B cell (primary cell): ENCODE results near the gene ANGPT4. TPM values are rescaled to one million over a fixed set of nuclear protein-coding genes. Genes with fewer than 3 reads are reported as not detected.

Source experiments
- ATAC-seq: fragments of 200-7000 bp; cut with Tn5 transposase; one replicate; pipeline ENCODE4 v1.10.0; 2021; ENCODE audit warnings: low read depth, mild to moderate bottlenecking, moderate number of reproducible peaks, moderate library complexity
- CTCF ChIA-PET: fragments of 350-600 bp; sonication (Branson Sonifier 250); formaldehyde crosslinking; loops from one replicate; lab custom pipeline; 2021; ENCODE audit warnings: antibody characterized with exemption, inconsistent platforms; lab: Charles Lee
- POLR2A ChIA-PET: fragments of 350-600 bp; sonication (Branson Sonifier 250); formaldehyde crosslinking; loops from one replicate; lab custom pipeline; 2021; ENCODE audit warnings: antibody characterized with exemption; lab: Charles Lee
- DNase-seq: peaks from one replicate; pipeline ENCODE4 v3.0.0; 2013
- H2AFZ ChIP-seq: 2 replicates; pipeline ENCODE4 v1.6.1; 2012; ENCODE audit warnings: mild to moderate bottlenecking, low read depth, low read length; ENCODE audit not compliant: insufficient read depth, poor library complexity, severe bottlenecking
- H3K27ac ChIP-seq, 2 donors: 1 replicate in 1 of 2; 2 replicates in 1 of 2; pipeline ENCODE4 v1.5.1; 2012 to 2013; ENCODE audit warnings: low read length in 2 of 2, mild to moderate bottlenecking in 2 of 2, moderate library complexity in 1 of 2
- H3K27me3 ChIP-seq, 4 experiments: fragments of 200-600 bp in 1 of 4; sonication (generic) in 1 of 4; replicated peaks in 1 of 4; 1 replicate in 2 of 4; 2 replicates in 2 of 4; pipeline versions ENCODE4 v1.6.1 to v1.7.0; 2013 to 2016; ENCODE audit warnings: low read length in 3 of 4, mild to moderate bottlenecking in 2 of 4, mixed read lengths in 1 of 4, moderate library complexity in 1 of 4; ENCODE audit not compliant: insufficient read depth in 4 of 4, control insufficient read depth in 3 of 4; ENCODE audit errors: control extremely low read depth in 1 of 4
- H3K36me3 ChIP-seq, 2 experiments: replicated peaks in 1 of 2; 1 replicate in 1 of 2; 2 replicates in 1 of 2; pipeline versions ENCODE4 v1.6.1 to v1.7.1; 2013; ENCODE audit warnings: low read length in 1 of 2; ENCODE audit not compliant: insufficient read depth in 2 of 2, control insufficient read depth in 1 of 2; ENCODE audit errors: control extremely low read depth in 1 of 2, extremely low read depth in 1 of 2
- H3K4me1 ChIP-seq, 2 donors: fragments of 200-600 bp in 1 of 2; sonication (generic) in 1 of 2; 1 replicate in 1 of 2; 2 replicates in 1 of 2; pipeline versions ENCODE4 v1.5.1 to v1.6.1; 2013 to 2017; ENCODE audit warnings: low read length in 2 of 2; ENCODE audit not compliant: control insufficient read depth in 2 of 2, insufficient read depth in 2 of 2
- H3K4me2 ChIP-seq: replicated peaks from 2 replicates; pipeline ENCODE3; 2012; ENCODE audit warnings: mild to moderate bottlenecking, low read depth, low read length; ENCODE audit not compliant: poor library complexity, severe bottlenecking
- H3K4me3 ChIP-seq, 5 experiments: fragments of 200-600 bp in 1 of 5; sonication (generic) in 1 of 5; 1 replicate in 3 of 5; 2 replicates in 2 of 5; pipeline versions ENCODE4 v1.5.1 to v1.7.0; 2011 to 2016; ENCODE audit warnings: low read length in 4 of 5, mild to moderate bottlenecking in 4 of 5, low read depth in 2 of 5, control low read depth in 1 of 5, moderate library complexity in 1 of 5; ENCODE audit not compliant: insufficient read depth in 1 of 5; ENCODE audit errors: control extremely low read depth in 1 of 5, extremely low read depth in 1 of 5
- H3K79me2 ChIP-seq: fragments of 200-600 bp; sonication (generic); one replicate; pipeline ENCODE4 v1.6.0; 2016; ENCODE audit warnings: low read length; ENCODE audit not compliant: control insufficient read depth, insufficient read depth
- H3K9ac ChIP-seq: fragments of 200-600 bp; sonication (generic); 2 replicates; pipeline ENCODE4 v1.6.1; 2017; ENCODE audit warnings: mild to moderate bottlenecking, low read length, moderate library complexity
- H3K9me3 ChIP-seq, 3 donors: one replicate each; pipeline versions ENCODE4 v1.6.1 to v1.7.1; 2013; ENCODE audit warnings: low read length in 2 of 3; ENCODE audit not compliant: control insufficient read depth in 2 of 3, insufficient read depth in 1 of 3; ENCODE audit errors: control extremely low read depth in 1 of 3
- H4K20me1 ChIP-seq: 2 replicates; pipeline ENCODE4 v1.6.0; 2012; ENCODE audit warnings: mild to moderate bottlenecking, low read length; ENCODE audit not compliant: insufficient read depth, control insufficient read depth, poor library complexity, severe bottlenecking
- H3K27ac Mint-ChIP-seq: one replicate; pipeline ENCODE4 v1.8.0; 2021; ENCODE audit warnings: mixed read lengths
- H3K27me3 Mint-ChIP-seq: one replicate; pipeline ENCODE4 v1.8.0; 2021; ENCODE audit warnings: mixed read lengths
- H3K4me1 Mint-ChIP-seq: one replicate; pipeline ENCODE4 v1.8.0; 2021; ENCODE audit warnings: mixed read lengths
- H3K4me3 Mint-ChIP-seq: one replicate; pipeline ENCODE4 v1.8.0; 2021; ENCODE audit warnings: mixed read lengths
- H3K9me3 Mint-ChIP-seq: one replicate; pipeline ENCODE4 v1.8.0; 2022; ENCODE audit warnings: mixed read lengths; ENCODE audit not compliant: insufficient read depth
- EZH2 ChIP-seq: IDR thresholded peaks from 2 replicates; pipeline ENCODE4 v1.6.1; 2012; ENCODE audit warnings: borderline replicate concordance, low read depth, mild to moderate bottlenecking, moderate library complexity, low read length; ENCODE audit not compliant: insufficient read depth, poor library complexity, severe bottlenecking
- WGBS: methylation state at CpG from one replicate; pipeline ENCODE4 v1.1.5; 2013; ENCODE audit warnings: missing lambda C conversion rate; ENCODE audit not compliant: insufficient coverage; 5-methylcytosine and 5-hydroxymethylcytosine counted together
- intact Hi-C: fragments of 100-400 bp; cut with micrococcal nuclease; formaldehyde crosslinking; loops from one replicate; pipeline ENCODE4 v1.10.0; 2022
- polyA plus RNA-seq: library from polyadenylated mRNA; depleted of rRNA; stranded (reverse); fragments of >200 nt; gene quantifications from 2 replicates; pipeline ENCODE4 v1.2.3, GENCODE V29; 2012
- total RNA-seq, 2 donors: library from RNA; stranded (reverse); fragments of 120-200 nt in 1 of 2; gene quantifications; 1 replicate in 1 of 2; 2 replicates in 1 of 2; pipeline versions ENCODE4 v1.2.3 to v1.2.4, GENCODE V29; 2013 to 2022
- TF ChIP-seq, protein P1 (sequence below): fragments of 200-600 bp; IDR thresholded peaks from one replicate; pipeline ENCODE4 v1.8.0; 2022; ENCODE audit warnings: antibody characterized with exemption, mild to moderate bottlenecking

Gene ANGPT4
- total and polyA plus RNA-seq, 2 donors (not counting 1 experiment from before 2014, with no cell fraction given) = not detected

DNA sequence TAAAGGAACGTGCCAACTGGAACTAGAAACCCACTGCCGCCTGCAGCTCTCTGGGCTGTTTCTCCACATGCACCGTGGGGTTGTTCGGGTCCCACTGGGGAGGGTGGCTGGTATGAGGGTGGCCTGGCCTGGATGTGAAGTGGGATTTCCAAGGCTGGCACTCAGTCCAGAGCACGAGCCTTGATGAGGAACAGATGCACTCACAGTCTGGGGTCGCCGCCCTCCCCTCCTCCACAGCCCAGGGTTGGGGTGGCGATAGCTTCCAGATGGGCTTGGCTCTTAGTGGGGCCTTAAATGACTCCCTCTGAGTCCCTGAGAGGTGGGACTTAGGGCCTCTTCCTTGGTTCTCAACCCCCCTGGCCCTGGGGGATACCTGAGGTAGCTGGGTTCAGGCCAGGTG, 30.7 kb upstream of the ANGPT4 start:
- Histone ChIP-seq H3K27me3 (peaks cover 0 to 2% (median 0%) of the 10 kb centered on the region in 4 experiments), H4K20me1 (no peaks in the 10 kb centered on the region), H3K9me3 (peaks cover 0 to 7% (median 0%) of the 10 kb centered on the region in 3 donors), H3K9ac (no peak overlapping the region), H3K4me3 (no peak overlapping the region), H3K4me2 (no peak overlapping the region), H3K36me3 (no peaks in the 10 kb centered on the region), H3K4me1 (no peaks in the 10 kb centered on the region), H3K27ac (no peak overlapping the region), H3K79me2 (no peaks in the 10 kb centered on the region), H2AFZ (no peak overlapping the region)
- H3K4me1 Mint-ChIP-seq = no peaks in the 10 kb centered on the region
- no peak overlapping the region for H3K27ac Mint-ChIP-seq
- DNase-seq = no peak
- H3K4me3 Mint-ChIP-seq = no peak overlapping the region
- TF ChIP-seq, protein P1, sequence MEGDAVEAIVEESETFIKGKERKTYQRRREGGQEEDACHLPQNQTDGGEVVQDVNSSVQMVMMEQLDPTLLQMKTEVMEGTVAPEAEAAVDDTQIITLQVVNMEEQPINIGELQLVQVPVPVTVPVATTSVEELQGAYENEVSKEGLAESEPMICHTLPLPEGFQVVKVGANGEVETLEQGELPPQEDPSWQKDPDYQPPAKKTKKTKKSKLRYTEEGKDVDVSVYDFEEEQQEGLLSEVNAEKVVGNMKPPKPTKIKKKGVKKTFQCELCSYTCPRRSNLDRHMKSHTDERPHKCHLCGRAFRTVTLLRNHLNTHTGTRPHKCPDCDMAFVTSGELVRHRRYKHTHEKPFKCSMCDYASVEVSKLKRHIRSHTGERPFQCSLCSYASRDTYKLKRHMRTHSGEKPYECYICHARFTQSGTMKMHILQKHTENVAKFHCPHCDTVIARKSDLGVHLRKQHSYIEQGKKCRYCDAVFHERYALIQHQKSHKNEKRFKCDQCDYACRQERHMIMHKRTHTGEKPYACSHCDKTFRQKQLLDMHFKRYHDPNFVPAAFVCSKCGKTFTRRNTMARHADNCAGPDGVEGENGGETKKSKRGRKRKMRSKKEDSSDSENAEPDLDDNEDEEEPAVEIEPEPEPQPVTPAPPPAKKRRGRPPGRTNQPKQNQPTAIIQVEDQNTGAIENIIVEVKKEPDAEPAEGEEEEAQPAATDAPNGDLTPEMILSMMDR = no peak
- TF ChIP-seq EZH2 = no peak
- ATAC-seq = no peak
- peaks cover 36% of the 10 kb centered on the region for H3K27me3 Mint-ChIP-seq
- ChIA-PET POLR2A (no interaction called here), CTCF (interaction anchor here (1.1 to 1.9 kb wide), 2 partner anchors 9 to 11 kb away, joined by 4 to 5 read pairs; no protein-coding TSS in a partner anchor)
- intact Hi-C loops = no loop called here
- 91% methylated on average over 6 of the region's 8 CpGs for WGBS
- no peaks in the 10 kb centered on the region for H3K9me3 Mint-ChIP-seq

DNA sequence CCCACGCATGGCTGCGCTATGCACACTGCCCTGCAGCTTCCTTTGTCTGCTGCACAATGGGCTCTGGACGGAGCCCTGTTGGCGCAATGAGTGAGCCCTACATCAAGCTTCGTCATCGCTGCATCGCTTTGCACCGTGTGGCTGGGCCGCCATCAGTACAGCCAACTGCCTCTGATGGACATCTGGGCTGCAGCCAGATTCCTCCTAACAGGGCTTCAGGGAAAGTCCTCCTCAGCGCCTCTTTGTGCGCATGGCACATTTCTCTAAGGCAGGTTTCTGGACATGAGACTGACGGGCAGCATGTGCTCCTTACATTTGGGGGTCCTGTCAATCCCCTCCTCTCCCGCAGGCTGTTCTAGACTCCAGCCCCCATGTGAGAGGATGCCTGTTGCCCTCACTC, 29.7 kb upstream of the ANGPT4 start:
- Histone ChIP-seq H3K9ac (no peak overlapping the region), H3K4me1 (no peaks in the 10 kb centered on the region), H3K36me3 (no peaks in the 10 kb centered on the region), H3K27me3 (peaks cover 0 to 2% (median 0%) of the 10 kb centered on the region in 4 experiments), H3K4me2 (no peak overlapping the region), H3K4me3 (no peak overlapping the region), H3K27ac (no peak overlapping the region), H2AFZ (no peak overlapping the region), H3K79me2 (no peaks in the 10 kb centered on the region), H4K20me1 (no peaks in the 10 kb centered on the region), H3K9me3 (peaks cover 0 to 7% (median 0%) of the 10 kb centered on the region in 3 donors)
- intact Hi-C loops = no loop called here
- no peak for TF ChIP-seq EZH2
- TF ChIP-seq, protein P1 = no peak
- Mint-ChIP-seq H3K4me1 (no peaks in the 10 kb centered on the region), H3K27me3 (peaks cover 30% of the 10 kb centered on the region), H3K9me3 (no peaks in the 10 kb centered on the region), H3K4me3 (no peak overlapping the region), H3K27ac (no peak overlapping the region)
- DNase-seq (no peak), ATAC-seq (no peak)
- POLR2A ChIA-PET = no interaction called here
- 91% methylated on average over 13 of the region's 13 CpGs for WGBS
- CTCF ChIA-PET = interaction anchor here (1.1 to 1.9 kb wide), 2 partner anchors 10 to 12 kb away, joined by 4 to 5 read pairs; no protein-coding TSS in a partner anchor
